ENCODE data around the gene STXBP5.
A peak's percentile ranks its signal among the peaks of the same experiment; 100 is the strongest.
"Not testable (repeated sequence)": the region's sequence is repeated elsewhere in the genome, so short reads cannot be mapped to it uniquely, and the experiment has no call there.

Gene STXBP5

DNA sequence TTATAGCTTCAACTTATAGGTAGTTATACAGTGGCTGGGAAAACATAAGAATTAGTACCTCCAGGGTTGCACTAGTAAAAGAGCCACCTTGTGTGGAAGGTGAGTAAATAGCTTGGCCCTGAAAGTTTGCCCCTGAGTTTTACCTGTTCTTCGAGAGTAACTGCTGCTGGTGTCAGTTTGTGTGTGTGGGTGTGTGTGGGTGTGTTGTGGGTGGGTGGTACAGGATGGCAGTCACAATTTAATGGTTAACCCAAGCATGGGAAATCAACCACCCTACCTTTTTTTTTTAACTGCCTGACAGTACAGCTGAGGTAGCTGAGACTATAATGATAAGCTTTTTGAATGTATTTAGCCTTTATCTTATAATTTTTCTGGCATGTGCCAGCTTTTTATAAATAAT is 137.3 kb downstream of the STXBP5 start:
- no peak overlapping the region for H3K4me3 ChIP-seq (ENCODE audit: low read depth, low read length)
- DNase-seq (ENCODE audit: low read depth) = no peak

- no peak for DNase-seq (ENCODE audit: low read depth)
- H3K4me3 ChIP-seq (ENCODE audit: low read depth, low read length) = no peak overlapping the region
Observed at GRCh38 chr6:147345902-147346301, 141.7 kb downstream of the STXBP5 start.

DNA sequence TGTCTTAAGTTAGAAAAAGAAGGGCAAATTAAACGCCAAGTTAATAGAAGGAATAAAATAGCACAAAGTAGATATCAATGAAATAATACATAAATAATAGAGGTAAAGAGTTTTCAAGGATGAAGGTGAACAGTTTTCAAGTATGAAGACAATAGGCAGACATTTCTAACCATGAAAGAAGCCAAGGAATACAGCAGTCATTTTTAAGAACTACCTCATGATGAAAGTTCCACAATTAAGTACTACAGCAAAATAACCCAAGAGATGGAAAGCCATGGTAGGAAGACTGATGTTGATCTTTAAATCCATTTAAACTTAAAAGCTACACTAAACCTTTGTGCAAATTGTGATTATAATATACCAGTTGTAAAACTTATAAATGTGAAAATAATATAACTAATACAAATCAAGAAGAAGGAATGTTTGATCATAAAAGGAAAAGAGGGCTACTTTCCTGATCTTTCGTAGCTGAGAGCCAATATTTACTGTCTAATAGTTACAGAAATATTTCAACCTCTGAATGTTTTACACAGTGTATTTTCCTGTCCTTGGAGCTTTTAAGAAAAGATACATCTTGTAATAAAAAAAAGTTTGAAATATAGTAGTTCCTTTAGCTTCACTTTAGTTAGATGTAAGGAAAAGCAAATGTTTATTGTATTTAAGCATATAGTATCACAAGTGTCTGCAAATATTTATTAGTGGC is 143.1 kb downstream of the STXBP5 start:
- DNase-seq (ENCODE audit: low read depth) = no peak
- H3K4me3 ChIP-seq (ENCODE audit: low read depth, low read length) = no peak overlapping the region

- no peak overlapping the region for H3K4me3 ChIP-seq (ENCODE audit: low read depth, low read length)
- no peak for DNase-seq (ENCODE audit: low read depth)
Observed at GRCh38 chr6:147347882-147348575, 143.8 kb downstream of the STXBP5 start.

DNA sequence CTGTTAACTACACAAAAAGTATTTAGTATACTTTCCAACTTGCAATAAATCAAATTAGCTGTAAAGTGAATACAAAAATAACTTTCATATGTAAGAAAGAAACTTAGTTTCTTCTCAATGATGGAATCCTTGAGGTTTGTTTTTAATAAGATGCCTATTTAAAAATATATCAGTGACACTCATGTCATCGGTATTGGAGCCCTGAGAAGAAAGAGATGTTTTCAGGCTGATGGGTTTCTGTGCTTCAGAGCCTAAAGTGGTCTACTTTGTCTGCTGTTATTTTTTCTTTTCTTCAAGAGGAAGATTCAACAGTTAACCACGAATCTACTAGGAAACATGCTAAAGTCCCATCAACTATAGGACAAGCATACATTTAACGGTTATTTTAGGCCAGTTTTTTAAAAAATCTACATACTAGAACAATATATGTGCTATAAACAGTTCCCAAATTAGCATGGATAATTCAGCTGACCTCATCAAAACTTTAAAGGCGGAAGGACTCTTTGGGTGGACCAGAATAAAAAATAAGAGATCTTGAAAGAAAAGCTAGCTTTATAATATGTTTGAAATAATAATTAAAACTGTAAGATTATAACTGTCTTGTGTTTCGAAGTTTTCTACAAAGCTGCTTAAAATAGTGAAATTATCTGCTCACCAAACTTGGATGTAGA is 157.2 kb downstream of the STXBP5 start:
- no peak for DNase-seq (ENCODE audit: low read depth)
- no peak overlapping the region for H3K4me3 ChIP-seq (ENCODE audit: low read depth, low read length)

DNA sequence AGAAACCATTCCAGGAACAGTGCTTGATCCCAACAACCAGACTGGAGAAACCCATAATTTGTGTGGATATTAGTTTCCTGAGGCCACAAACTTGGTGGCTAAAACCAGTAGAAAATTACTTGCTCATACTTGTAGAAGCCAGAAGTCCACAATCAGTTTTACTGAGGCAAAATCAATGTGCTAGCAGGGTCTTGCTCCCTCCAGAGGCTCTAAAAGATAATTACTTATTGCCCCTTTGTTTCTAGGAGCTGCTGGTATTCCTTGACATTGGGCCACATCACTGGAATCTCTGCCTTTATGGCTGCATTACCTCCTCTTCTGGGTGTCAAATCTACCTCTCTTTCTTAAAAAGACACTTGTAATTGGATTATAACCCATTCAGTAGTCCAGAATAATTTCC is 162.1 kb downstream of the STXBP5 start:
- no peak overlapping the region for H3K4me3 ChIP-seq (ENCODE audit: low read depth, low read length)
- DNase-seq (ENCODE audit: low read depth) = no peak

GRCh38 chr6:147371325-147371724 is 167.1 kb downstream of the STXBP5 start:
- DNase-seq (ENCODE audit: low read depth) = no peak
- no peak overlapping the region for H3K4me3 ChIP-seq (ENCODE audit: low read depth, low read length)

- H3K4me3 ChIP-seq (ENCODE audit: low read depth, low read length) = no peak overlapping the region
- DNase-seq (ENCODE audit: low read depth) = no peak
Observed at GRCh38 chr6:147372806-147373205, 168.6 kb downstream of the STXBP5 start.

GRCh38 chr6:147378819-147379218 is 174.6 kb downstream of the STXBP5 start:
- no peak for DNase-seq (ENCODE audit: low read depth)
- H3K4me3 ChIP-seq (ENCODE audit: low read depth, low read length) = no peak overlapping the region

DNA sequence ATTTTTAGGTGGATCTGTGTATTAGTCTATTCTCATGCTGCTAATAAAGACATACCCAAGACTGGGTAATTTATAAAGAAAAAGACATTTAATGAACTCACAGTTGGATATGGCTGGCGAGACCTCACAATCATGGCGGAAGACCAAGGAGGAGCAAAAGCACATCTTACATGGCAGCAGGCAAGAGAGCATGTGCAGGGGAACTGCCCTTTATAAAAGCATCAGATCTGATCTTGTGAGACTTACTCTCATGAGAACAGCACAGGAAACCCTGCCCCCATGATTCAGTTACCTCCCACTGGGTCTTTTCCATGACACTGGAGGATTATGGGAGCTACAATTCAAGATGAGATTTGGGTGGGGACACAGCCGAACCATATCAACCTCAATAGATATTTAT is 176.6 kb downstream of the STXBP5 start:
- not testable (repeated sequence) for DNase-seq (ENCODE audit: low read depth)

DNA sequence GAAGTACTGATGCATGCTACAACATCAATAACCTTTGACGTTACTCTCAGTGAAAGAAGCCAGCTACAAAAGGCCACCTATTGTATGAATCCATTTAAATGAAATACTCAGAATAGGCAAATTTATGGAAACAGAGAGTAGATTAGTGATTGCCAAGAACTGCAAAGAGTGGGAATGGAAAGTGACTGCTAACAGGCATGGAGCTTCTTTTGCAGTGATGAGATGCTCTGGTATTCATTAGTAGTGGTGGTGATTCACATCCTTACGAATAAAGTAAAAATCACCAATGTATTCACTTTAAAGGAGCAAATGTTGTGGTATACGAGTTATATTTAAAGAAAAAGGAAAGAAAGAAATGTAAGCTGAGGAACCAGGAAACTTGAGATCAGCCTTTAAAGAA is 177.5 kb downstream of the STXBP5 start:
- DNase-seq (ENCODE audit: low read depth) = peak; percentile 16
- H3K4me3 ChIP-seq (ENCODE audit: low read depth, low read length) = no peak overlapping the region

More for the DNA sequence above, 176.6 kb downstream of the STXBP5 start:
- not testable (repeated sequence) for H3K4me3 ChIP-seq (ENCODE audit: low read depth, low read length)

DNA sequence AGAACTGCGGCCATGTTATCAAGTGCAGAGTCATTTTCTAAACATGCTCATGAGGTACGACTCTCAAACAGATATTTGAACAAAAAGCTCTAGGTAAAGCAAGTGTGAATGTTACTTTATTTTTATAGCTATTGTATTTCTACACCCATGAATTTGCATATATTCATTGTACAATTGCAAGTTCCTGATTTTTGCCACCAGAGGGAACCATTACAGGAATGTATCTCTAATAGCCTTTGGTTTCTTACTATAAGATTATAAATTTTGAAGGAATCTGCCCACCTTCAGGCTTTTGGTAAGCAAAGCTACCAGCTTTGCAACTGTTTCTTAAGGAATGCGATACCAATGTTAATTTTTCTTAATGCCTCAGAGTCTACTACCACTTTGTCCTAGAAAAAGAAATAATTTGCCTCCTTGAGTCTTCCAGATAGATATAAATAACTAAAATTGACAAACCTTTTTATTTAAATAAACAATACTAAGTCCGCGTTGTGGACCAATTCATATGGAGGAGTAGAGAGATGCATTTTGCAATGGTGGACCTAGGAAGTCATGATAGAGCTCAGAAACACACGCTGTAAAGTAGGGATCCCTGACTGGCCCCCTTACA is 178.8 kb downstream of the STXBP5 start:
- no peak overlapping the region for H3K4me3 ChIP-seq (ENCODE audit: low read depth, low read length)
- DNase-seq (ENCODE audit: low read depth) = no peak

DNA sequence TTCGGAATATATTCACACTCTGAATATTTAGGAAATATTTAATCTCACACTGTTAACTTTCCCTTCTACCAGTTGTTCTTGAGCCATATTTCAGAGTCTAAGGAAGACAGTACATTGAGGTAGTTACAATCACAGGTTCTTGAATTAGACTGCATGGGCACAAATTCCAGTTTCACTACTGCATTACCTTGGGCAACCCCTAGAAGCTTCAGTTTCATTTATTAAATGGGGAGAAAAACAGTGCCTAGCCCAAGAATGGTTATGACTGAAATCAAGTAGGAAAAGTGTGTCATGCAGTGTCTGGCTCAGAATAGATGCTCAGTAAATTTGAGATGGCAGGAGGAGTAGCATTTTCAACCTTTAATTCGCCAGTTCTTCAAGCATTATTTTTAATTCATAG is 179.8 kb downstream of the STXBP5 start:
- H3K4me3 ChIP-seq (ENCODE audit: low read depth, low read length) = no peak overlapping the region
- no peak for DNase-seq (ENCODE audit: low read depth)

GRCh38 chr6:147384737-147385710 is 180.8 kb downstream of the STXBP5 start:
- H3K4me3 ChIP-seq (ENCODE audit: low read depth, low read length) = no peak overlapping the region
- no peak for DNase-seq (ENCODE audit: low read depth)

DNA sequence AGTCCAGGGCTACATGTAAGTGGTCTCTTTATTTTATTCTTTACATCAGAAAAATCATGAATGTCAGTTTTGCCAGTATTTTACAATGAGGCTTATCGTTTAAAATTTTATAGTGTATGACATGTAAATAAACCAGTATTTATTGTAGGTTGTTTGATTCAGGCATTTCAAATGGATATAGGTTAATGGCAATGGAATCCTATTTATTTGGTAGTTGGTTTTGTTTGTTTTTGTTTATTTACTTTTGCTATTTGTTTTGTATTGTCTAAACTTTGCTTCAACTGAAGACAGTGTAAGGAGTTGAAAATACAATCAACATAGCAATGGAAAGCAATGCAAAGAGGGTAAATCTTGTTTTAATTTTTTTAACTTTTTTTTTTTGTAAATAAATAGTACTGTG is 185.2 kb downstream of the STXBP5 start:
- no peak overlapping the region for H3K4me3 ChIP-seq (ENCODE audit: low read depth, low read length)
- DNase-seq (ENCODE audit: low read depth) = no peak

DNA sequence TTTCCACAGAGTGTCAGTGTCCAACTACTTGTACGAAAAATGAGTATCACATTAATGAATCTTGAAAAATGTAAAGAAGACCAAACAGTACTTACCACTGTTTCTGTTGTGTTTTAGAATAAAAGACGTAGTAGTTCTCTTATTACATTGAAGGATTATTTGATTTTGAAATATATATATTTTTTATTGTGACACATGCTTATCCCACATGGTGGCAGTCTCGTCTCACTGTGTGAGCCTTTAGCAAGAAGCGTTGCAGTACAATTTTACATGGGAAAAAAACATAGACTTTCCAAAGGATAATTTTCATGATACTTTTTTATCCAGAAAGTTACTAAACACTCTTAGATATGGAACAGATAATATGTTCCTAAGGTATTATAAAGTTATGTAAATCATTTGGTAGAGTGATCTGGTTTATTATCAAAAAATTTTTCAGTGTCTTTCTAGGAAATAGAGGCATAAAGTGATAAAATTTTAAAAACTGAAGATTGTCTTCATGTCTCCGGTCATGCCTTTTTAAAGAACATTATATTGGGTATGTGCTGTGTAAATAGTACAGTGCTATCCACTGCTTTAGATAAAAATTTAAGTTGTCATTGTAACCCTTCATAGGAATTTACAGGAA is 186.8 kb downstream of the STXBP5 start:
- DNase-seq (ENCODE audit: low read depth) = peak; percentile 8
- H3K4me3 ChIP-seq (ENCODE audit: low read depth, low read length) = no peak overlapping the region

- H3K4me3 ChIP-seq (ENCODE audit: low read depth, low read length) = no peak overlapping the region
- no peak for DNase-seq (ENCODE audit: low read depth)
Observed at GRCh38 chr6:147392917-147393625, 188.9 kb downstream of the STXBP5 start.

DNA sequence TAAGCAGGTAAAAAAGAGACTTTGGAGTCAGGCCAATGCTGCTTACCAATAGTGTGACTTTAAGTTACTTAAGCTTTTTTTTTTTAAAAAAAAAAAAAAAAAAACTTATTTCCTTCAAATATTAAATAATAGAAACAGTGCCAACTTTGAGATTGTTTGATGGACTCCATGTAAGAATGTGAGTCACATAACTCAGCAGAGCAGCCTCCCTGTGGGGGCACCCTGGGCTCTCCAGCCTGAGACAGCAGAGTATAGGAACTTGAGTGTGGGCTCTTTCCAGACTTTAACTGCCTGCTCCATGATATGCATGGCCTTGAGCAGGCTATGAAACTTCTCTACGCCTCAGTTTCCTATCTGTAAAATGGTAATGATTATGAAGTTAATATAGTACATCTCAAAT is 190.9 kb downstream of the STXBP5 start:
- DNase-seq (ENCODE audit: low read depth) = no peak

More for the DNA sequence above, 190.9 kb downstream of the STXBP5 start:
- H3K4me3 ChIP-seq (ENCODE audit: low read depth, low read length) = no peak overlapping the region
